K562 (cell line): ENCODE measurements around the gene STYXL1. TPM values are rescaled to one million over a fixed set of nuclear protein-coding genes. Genes with fewer than 3 reads are reported as not detected.
"Not testable (repeated sequence)": the region's sequence is repeated elsewhere in the genome, so short reads cannot be mapped to it uniquely, and the experiment has no call there.

ENCODE experiments used
- ATAC-seq: fragments of 200-7000 bp; cut with Tn5 transposase; 3 replicates; pipeline ENCODE4 v1.9.1; 2020; ENCODE audit warnings: moderate library complexity
- BruUV-seq: library from RNA; stranded (reverse); fragments of 400-500 nt; replicated peaks from 2 replicates; lab custom pipeline; 2021; lab: Mats Ljungman, UMichigan
- CTCF ChIA-PET: fragments of 300-600 bp; formaldehyde crosslinking; extraction: SDS; loops from one replicate; lab custom pipeline; 2021; ENCODE audit warnings: low intra/inter-chr PET ratio; lab: Yijun Ruan, JAX
- POLR2A ChIA-PET: fragments of 300-600, 350-650 bp; sonication (Branson Sonifier 250); formaldehyde crosslinking; extraction: SDS; loops from one replicate; lab custom pipeline; 2021; ENCODE audit warnings: antibody characterized with exemption, inconsistent platforms; lab: Yijun Ruan, JAX
- DNase-seq, 4 experiments: peaks; one replicate each; pipeline versions ENCODE4 v3.0.0 to v3.0.0-alpha.2; 2011 to 2018; ENCODE audit warnings: low spot score in 3 of 4, mixed read lengths in 3 of 4; ENCODE audit errors: extremely low read depth in 1 of 4
- FAIRE-seq: peaks from 2 replicates; lab custom pipeline; 2011; peaks lifted over from hg19 to GRCh38; lab: Jason Lieb, UNC
- H2AFZ ChIP-seq: 2 replicates; pipeline ENCODE4 v1.6.0; 2011; ENCODE audit warnings: low read depth, low read length, control low read depth, inconsistent platforms
- H3K27ac ChIP-seq: fragments of 200-600 bp; 3 replicates; pipeline ENCODE4 v1.8.0; 2011; ENCODE audit warnings: low read depth, mild to moderate bottlenecking, control low read depth, inconsistent platforms, low read length, moderate library complexity, mixed read lengths; ENCODE audit errors: extremely low read depth
- H3K27me3 ChIP-seq, 2 experiments: fragments of 300-600 bp in 1 of 2; 2 replicates in 1 of 2; 3 replicates in 1 of 2; pipeline versions ENCODE4 v1.6.0 to v1.8.0; 2011; ENCODE audit warnings: inconsistent platforms in 2 of 2, low read length in 2 of 2, mild to moderate bottlenecking in 1 of 2, mixed read lengths in 1 of 2, moderate library complexity in 1 of 2; ENCODE audit not compliant: control insufficient read depth in 2 of 2, insufficient read depth in 2 of 2
- H3K36me3 ChIP-seq: fragments of 300-600 bp; 3 replicates; pipeline ENCODE4 v1.8.0; 2011; ENCODE audit warnings: mild to moderate bottlenecking, low read length, inconsistent platforms; ENCODE audit not compliant: control insufficient read depth, insufficient read depth
- H3K4me1 ChIP-seq, 2 experiments: fragments of 200-600 bp in 1 of 2; replicated peaks in 1 of 2; 2 replicates in 1 of 2; 3 replicates in 1 of 2; pipeline versions ENCODE4 v1.5.1 to v1.8.0; 2011; ENCODE audit warnings: inconsistent platforms in 2 of 2, low read length in 2 of 2, mild to moderate bottlenecking in 1 of 2, mixed read lengths in 1 of 2, moderate library complexity in 1 of 2; ENCODE audit not compliant: control insufficient read depth in 2 of 2, insufficient read depth in 2 of 2
- H3K4me2 ChIP-seq: 2 replicates; pipeline ENCODE4 v1.6.1; 2011; ENCODE audit warnings: low read length, control low read depth, inconsistent platforms, mixed read lengths; ENCODE audit not compliant: insufficient read depth
- H3K4me3 ChIP-seq: fragments of 200-600 bp; sonication (generic), shearing (Covaris generic); 2 replicates; pipeline ENCODE4 v1.5.1; 2016; ENCODE audit warnings: control low read depth, inconsistent platforms
- H3K79me2 ChIP-seq: fragments of 200-600 bp; 3 replicates; pipeline ENCODE4 v1.8.0; 2011; ENCODE audit warnings: low read length, inconsistent platforms; ENCODE audit not compliant: control insufficient read depth, insufficient read depth
- H3K9ac ChIP-seq, 2 experiments: 2 replicates each; pipeline versions ENCODE4 v1.6.0 to v1.6.1; 2011; ENCODE audit warnings: low read depth in 2 of 2, low read length in 2 of 2, control low read depth in 1 of 2, inconsistent platforms in 1 of 2, mild to moderate bottlenecking in 1 of 2, mixed read lengths in 1 of 2; ENCODE audit not compliant: insufficient read depth in 1 of 2
- H3K9me1 ChIP-seq: one replicate; pipeline ENCODE4 v1.6.0; 2011; ENCODE audit warnings: inconsistent platforms, mild to moderate bottlenecking, low read length, moderate library complexity; ENCODE audit not compliant: control insufficient read depth, insufficient read depth
- H3K9me3 ChIP-seq: replicated peaks from 2 replicates; pipeline ENCODE4 v1.5.1; 2011; ENCODE audit warnings: low read depth, low read length, inconsistent platforms; ENCODE audit not compliant: control insufficient read depth, insufficient read depth
- H4K20me1 ChIP-seq: replicated peaks from 2 replicates; pipeline ENCODE4 v1.6.1; 2011; ENCODE audit warnings: low read length, inconsistent platforms, mixed read lengths; ENCODE audit not compliant: control insufficient read depth, insufficient read depth
- MTA2 ChIP-seq: fragments of 450-650 bp; IDR thresholded peaks from 2 replicates; pipeline ENCODE4 v1.6.1; 2016; ENCODE audit warnings: low read depth
- RBM39 ChIP-seq: fragments of 200-400 bp; formaldehyde crosslinking; optimal IDR thresholded peaks from 2 replicates; pipeline ENCODE3; 2018; ENCODE audit warnings: low read depth, low read length
- SNAPC5 ChIP-seq: fragments of 250-450 bp; sonication (Bioruptor Pico); IDR thresholded peaks from 2 replicates; pipeline ENCODE4 v1.8.0; 2021; ENCODE audit warnings: moderate library complexity, mild to moderate bottlenecking, inconsistent platforms
- ZFP36 ChIP-seq: fragments of 150-350 bp; IDR thresholded peaks from 2 replicates; pipeline ENCODE4 v1.6.1; 2018; ENCODE audit warnings: low read length, low read depth; ENCODE audit not compliant: partially characterized antibody
- ZNF175 ChIP-seq: fragments of 200-800 bp; sonication (Bioruptor generic); IDR thresholded peaks from 2 replicates; pipeline ENCODE4 v1.6.1; 2016; ENCODE audit warnings: low read depth, mild to moderate bottlenecking, missing genetic modification characterization, missing compliant biosample characterization
- ZNF274 ChIP-seq: IDR thresholded peaks from 2 replicates; pipeline ENCODE4 v1.6.1; 2011; ENCODE audit warnings: low read depth, mild to moderate bottlenecking, low read length, moderate library complexity, borderline replicate concordance
- WGBS: fragments of 100-300 bp; shearing (Covaris generic); methylation state at CpG from one replicate; pipeline ENCODE4 v1.1.6; 2016; ENCODE audit warnings: low coverage, mixed read lengths; ENCODE audit not compliant: insufficient coverage; ENCODE audit errors: missing lambda C conversion rate; 5-methylcytosine and 5-hydroxymethylcytosine counted together
- in situ Hi-C: fragments of 300-500 bp; cut with MboI; formaldehyde crosslinking; loops from 4 replicates; pipeline ENCODE4 v1.15.0; 2018; ENCODE audit warnings: inconsistent platforms, mixed read lengths
- intact Hi-C: fragments of 100-400 bp; cut with micrococcal nuclease; formaldehyde crosslinking; loops from 2 replicates; pipeline ENCODE4 v1.14.2; 2022
- polyA plus RNA-seq, 8 experiments: library from polyadenylated mRNA; depleted of rRNA in 4 of 8; stranded (reverse) in 5 of 8; unstranded in 3 of 8; fragments of >200 nt; fragmentation: Nextera tagmentation in 2 of 8; fragmentation: Illumina TruSeq in 1 of 8; extraction: Ambion mirVana in 2 of 8; extraction: Trizol in 1 of 8; gene quantifications; 2 replicates each; pipeline versions ENCODE4 v1.2.1 to v1.2.3, GENCODE V29; 2011 to 2014; ENCODE audit warnings: inconsistent platforms in 1 of 8, missing spikeins in 1 of 8
- total RNA-seq, 7 experiments: library from RNA; depleted of rRNA in 6 of 7; stranded (reverse); fragments of >200 nt in 6 of 7; fragmentation: Illumina TruSeq in 2 of 7; extraction: Trizol in 2 of 7; gene quantifications; 2 replicates each; pipeline versions ENCODE4 v1.2.1 to v1.2.3, GENCODE V29; 2011 to 2021; ENCODE audit warnings: low replicate concordance in 1 of 7
- TF ChIP-seq, protein P1 (sequence below): fragments of 250-450 bp; sonication (Bioruptor Pico); IDR thresholded peaks from 2 replicates; pipeline ENCODE4 v1.8.0; 2022; ENCODE audit warnings: moderate library complexity, mild to moderate bottlenecking, inconsistent platforms

STYXL1 gene
- total and polyA plus RNA-seq, 9 of the 15 experiments (the other 6 are each of a cell fraction or from before 2014, with no cell fraction given): 36.5 to 97.2 (median 49.9) TPM

DNA sequence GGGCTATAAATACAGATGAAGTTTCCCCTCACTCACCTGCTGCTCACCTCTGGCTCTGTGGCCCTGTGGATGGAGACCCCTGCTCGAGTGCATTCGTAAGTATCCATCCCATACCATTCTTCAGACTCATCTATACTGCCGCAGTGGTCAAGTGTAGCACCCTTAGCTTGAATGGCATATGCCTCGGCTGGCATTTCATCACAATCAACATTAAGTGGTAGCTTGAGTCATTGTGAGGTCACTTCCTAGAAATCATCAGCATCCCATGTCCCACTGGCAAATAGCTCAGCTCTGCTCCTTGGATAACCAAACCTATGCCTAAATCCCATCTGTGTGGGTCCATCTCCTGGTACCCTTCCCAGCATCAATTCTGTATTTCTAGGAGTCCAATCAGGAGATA, 38.3 kb upstream of the STYXL1 start:
- POLR2A ChIA-PET: interaction anchor here (0.6 kb wide), 2 partner anchors 28 to 116 kb away, joined by 3 to 4 read pairs; partner anchors contain the start of gene SRRM3
- no peaks in the 10 kb centered on the region for H3K79me2 ChIP-seq
- H3K4me3 ChIP-seq: no peak overlapping the region
- no peak overlapping the region for H3K4me2 ChIP-seq
- peaks cover 9 to 22% of the 10 kb centered on the region in 2 experiments; a peak in 3 of 5 replicates for H3K27me3 ChIP-seq
- CTCF ChIA-PET: no interaction called here
- intact Hi-C loops (no loop called here), in situ Hi-C loops (no loop called here)
- no peak overlapping the region for H2AFZ ChIP-seq
- 20% methylated on average over 4 of the region's 4 CpGs for WGBS
- no peaks in the 10 kb centered on the region for H3K4me1 ChIP-seq
- H3K27ac ChIP-seq: no peak overlapping the region
- H3K9ac ChIP-seq: no peak overlapping the region
- no peak for TF ChIP-seq SNAPC5 (CRISPR knock-in tag)
- TF ChIP-seq RBM39: no peak
- no peak for TF ChIP-seq ZNF274
- TF ChIP-seq, protein P1, sequence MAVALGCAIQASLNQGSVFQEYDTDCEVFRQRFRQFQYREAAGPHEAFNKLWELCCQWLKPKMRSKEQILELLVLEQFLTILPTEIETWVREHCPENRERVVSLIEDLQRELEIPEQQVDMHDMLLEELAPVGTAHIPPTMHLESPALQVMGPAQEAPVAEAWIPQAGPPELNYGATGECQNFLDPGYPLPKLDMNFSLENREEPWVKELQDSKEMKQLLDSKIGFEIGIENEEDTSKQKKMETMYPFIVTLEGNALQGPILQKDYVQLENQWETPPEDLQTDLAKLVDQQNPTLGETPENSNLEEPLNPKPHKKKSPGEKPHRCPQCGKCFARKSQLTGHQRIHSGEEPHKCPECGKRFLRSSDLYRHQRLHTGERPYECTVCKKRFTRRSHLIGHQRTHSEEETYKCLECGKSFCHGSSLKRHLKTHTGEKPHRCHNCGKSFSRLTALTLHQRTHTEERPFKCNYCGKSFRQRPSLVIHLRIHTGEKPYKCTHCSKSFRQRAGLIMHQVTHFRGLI (CRISPR knock-in tag): no peak
- TF ChIP-seq MTA2: no peak
- TF ChIP-seq ZNF175 (CRISPR knock-in tag): no peak
- no peak for TF ChIP-seq ZFP36
- FAIRE-seq (no peak), ATAC-seq (no peak), DNase-seq (no peak)
- no peaks in the 10 kb centered on the region for H3K9me3 ChIP-seq
- H4K20me1 ChIP-seq: no peaks in the 10 kb centered on the region
- no peaks in the 10 kb centered on the region for H3K9me1 ChIP-seq
- no peaks in the 10 kb centered on the region for H3K36me3 ChIP-seq
- no TSS peak for BruUV-seq

DNA sequence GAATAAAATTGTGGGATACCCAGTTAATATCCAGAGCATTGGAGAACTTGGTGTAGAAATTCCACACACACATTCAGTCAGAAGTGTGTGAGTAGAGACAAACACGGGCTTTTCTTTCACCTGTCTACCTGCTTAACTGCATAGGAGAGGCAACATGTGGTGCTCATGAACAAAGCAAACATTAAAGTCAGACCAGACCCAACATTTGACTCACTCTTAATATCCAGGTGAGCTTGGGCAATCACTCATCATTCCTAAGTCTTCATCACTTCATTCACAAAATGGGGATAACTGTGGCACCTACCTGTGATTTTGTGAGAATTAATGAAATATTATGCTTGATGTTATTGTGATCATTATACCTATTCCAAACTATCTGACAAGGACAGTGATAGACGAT, 36.3 kb upstream of the STYXL1 start:
- ATAC-seq, FAIRE-seq, H3K4me3 ChIP-seq, H3K4me2 ChIP-seq, intact Hi-C loops, H2AFZ ChIP-seq, H3K9me3 ChIP-seq, H3K27ac ChIP-seq, H3K9ac ChIP-seq, CTCF ChIA-PET, H3K36me3 ChIP-seq, H3K9me1 ChIP-seq, H4K20me1 ChIP-seq, in situ Hi-C loops, H3K79me2 ChIP-seq, BruUV-seq, DNase-seq, H3K4me1 ChIP-seq: not testable (repeated sequence)
- POLR2A ChIA-PET: interaction anchor here (0.6 kb wide), 1 partner anchor 12 kb away, joined by 3 read pairs; no protein-coding TSS in a partner anchor
- peaks cover 9 to 22% of the 10 kb centered on the region in 2 experiments; a peak in 3 of 5 replicates for H3K27me3 ChIP-seq
- WGBS: 0% methylated on average over 2 of the region's 2 CpGs
